ENCODE data around the gene PREB. TPM values are rescaled to one million over a fixed set of nuclear protein-coding genes. Genes with fewer than 3 reads are reported as not detected.

Gene PREB
- total and polyA plus RNA-seq, 2 of the 13 experiments (the other 11 are each of a cell fraction or from before 2014, with no cell fraction given) = 112 to 192 TPM

GRCh38 chr2:27095745-27096651 lies 38.4 kb downstream of the PREB start (continued):
- TF ChIP-seq MIXL1 (CRISPR knock-in tag; IDR thresholded peaks at IDR 0.05) (peak; percentile 85), ZFX (CRISPR knock-in tag; IDR thresholded peaks at IDR 0.05; ENCODE audit: low read depth) (peak; percentile 85), HNRNPH1 (optimal IDR thresholded peaks at IDR 0.05; ENCODE audit: low read depth, low read length) (peak; percentile 50), TRAFD1 (CRISPR knock-in tag; IDR thresholded peaks at IDR 0.05; ENCODE audit: borderline replicate concordance) (no peak), PHF20 (CRISPR knock-in tag; IDR thresholded peaks at IDR 0.05) (peak; percentile 64; the same call in 1 of the 2 replicates), ZNF749 (CRISPR knock-in tag; IDR thresholded peaks at IDR 0.05; ENCODE audit: borderline replicate concordance) (peak; percentile 76; the same call in 1 of the 2 replicates), ATF5 (CRISPR knock-in tag; IDR thresholded peaks at IDR 0.05; ENCODE audit: low read depth) (0 out of 2 replicates have a peak, but pooled peaks have one; percentile 28), ZMYM2 (CRISPR knock-in tag; IDR thresholded peaks at IDR 0.05) (peak; percentile 77), PATZ1 (CRISPR knock-in tag; IDR thresholded peaks at IDR 0.05) (peak; percentile 91), PAXIP1 (CRISPR knock-in tag; conservative IDR thresholded peaks at IDR 0.05) (peak; percentile 95), DPF2 (CRISPR knock-in tag; IDR thresholded peaks at IDR 0.05; ENCODE audit: borderline replicate concordance, low read depth) (peak; percentile 93), ZNF557 (CRISPR knock-in tag; IDR thresholded peaks at IDR 0.05) (peak; percentile 78), KLF15 (CRISPR knock-in tag; IDR thresholded peaks at IDR 0.05; ENCODE audit: borderline replicate concordance) (0 out of 2 replicates have a peak, but pooled peaks have one; percentile 26), MED8 (CRISPR knock-in tag; IDR thresholded peaks at IDR 0.05; ENCODE audit: insufficient replicate concordance) (peak; percentile 94), ESRRA (CRISPR knock-in tag; IDR thresholded peaks at IDR 0.05; ENCODE audit: low read depth) (peak; percentile 97), ARNTL (CRISPR knock-in tag; IDR thresholded peaks at IDR 0.05) (peak; percentile 96), SMAD1 (CRISPR knock-in tag; IDR thresholded peaks at IDR 0.05; ENCODE audit: borderline replicate concordance, low read depth) (0 out of 2 replicates have a peak, but pooled peaks have one; percentile 80), ZNF788 (CRISPR knock-in tag; IDR thresholded peaks at IDR 0.05; ENCODE audit: borderline replicate concordance) (peak; percentile 75), PITX1 (CRISPR knock-in tag; IDR thresholded peaks at IDR 0.05) (peak; percentile 86), PPARG (CRISPR knock-in tag; conservative IDR thresholded peaks at IDR 0.05) (peak; percentile 85), TOE1 (CRISPR knock-in tag; IDR thresholded peaks at IDR 0.05) (no peak)

Measured in HepG2 (cell line).